Smooth muscle cell of the brain vasculature (primary cell): ENCODE measurements around the gene ENPEP.
A peak's percentile ranks its signal among the peaks of the same experiment; 100 is the strongest.
"Not testable (repeated sequence)": the region's sequence is repeated elsewhere in the genome, so short reads cannot be mapped to it uniquely, and the experiment has no call there.

ENCODE experiments used
- DNase-seq: peaks from one replicate; pipeline ENCODE4 v3.0.0-alpha.2; 2012; ENCODE audit warnings: low read depth, low spot score

Gene ENPEP

DNA sequence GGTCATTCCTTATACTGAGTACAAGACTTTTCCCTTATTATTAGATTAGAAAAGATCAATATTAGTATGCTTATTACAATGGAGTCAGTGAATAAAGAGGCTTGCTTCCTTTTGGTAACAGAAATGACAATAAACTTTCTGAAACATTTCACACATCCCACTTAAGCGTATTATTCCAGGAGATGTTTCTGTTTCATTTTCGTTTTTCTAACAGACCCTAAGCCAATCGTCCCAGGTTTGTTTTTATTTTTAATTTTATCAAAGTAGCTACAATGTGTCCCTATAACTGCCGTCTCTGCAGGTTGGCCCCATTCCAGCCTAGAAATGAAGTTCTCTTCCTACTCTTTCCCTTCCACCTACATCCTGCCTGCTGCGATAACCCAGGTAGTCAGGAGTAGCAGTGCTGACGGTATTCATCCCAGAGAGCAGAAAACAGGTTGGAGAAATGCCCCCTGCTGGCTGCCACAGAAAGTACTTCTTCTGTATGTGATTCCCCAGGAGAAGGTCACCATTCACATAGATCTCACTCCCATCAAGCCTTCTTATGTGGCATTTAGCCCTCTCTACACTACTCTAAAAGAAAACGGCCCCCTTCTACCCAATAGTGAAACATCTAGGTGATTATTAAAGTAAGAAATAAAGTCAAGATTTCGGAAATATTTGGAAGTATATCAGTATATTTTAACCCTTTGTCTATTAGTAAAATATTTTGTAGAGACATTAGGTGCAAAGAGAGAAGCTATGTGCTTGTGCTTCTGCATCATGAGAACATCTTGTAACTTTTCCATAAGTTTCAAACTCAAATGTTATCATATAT is 40.4 kb downstream of the ENPEP start:
- DNase-seq = peak; percentile 33

GRCh38 chr4:110518889-110519490 is 43.0 kb downstream of the ENPEP start:
- no peak for DNase-seq

GRCh38 chr4:110520886-110521285 is 44.9 kb downstream of the ENPEP start:
- DNase-seq = no peak

GRCh38 chr4:110526589-110526988 is 50.6 kb downstream of the ENPEP start:
- DNase-seq = no peak

GRCh38 chr4:110527156-110527555 is 51.2 kb downstream of the ENPEP start:
- no peak for DNase-seq

DNA sequence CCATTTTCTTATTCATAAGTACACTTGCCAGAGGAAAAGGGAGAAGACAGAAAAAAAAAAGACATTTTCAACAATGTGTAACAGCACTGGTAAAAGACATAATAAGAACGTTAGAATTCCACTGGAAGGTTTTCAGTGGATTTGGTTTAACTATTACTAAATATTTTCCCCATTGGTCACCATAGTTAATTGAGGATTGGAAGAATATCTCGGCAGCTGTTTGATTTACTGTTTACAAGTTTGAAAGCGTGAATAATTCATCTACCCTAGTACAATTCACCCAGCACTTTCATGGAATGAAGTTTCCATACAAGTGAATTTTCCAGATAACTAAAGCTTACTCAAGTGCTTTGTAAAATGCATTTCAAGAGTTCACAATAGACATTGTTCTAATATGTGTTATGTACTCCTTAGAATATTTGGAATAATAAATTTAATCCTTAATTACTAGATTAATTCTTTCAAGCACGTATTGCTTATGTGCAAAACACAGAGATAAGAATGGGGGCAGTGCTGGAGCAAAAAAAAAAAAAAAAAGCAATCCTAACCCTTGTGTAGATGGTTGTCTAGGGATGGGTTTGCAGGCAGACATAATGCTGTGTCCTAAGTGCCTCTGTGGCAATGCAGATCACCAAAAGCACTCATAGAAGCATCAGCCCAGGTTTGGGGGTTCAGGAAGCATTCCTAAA is 57.1 kb downstream of the ENPEP start:
- no peak for DNase-seq

DNA sequence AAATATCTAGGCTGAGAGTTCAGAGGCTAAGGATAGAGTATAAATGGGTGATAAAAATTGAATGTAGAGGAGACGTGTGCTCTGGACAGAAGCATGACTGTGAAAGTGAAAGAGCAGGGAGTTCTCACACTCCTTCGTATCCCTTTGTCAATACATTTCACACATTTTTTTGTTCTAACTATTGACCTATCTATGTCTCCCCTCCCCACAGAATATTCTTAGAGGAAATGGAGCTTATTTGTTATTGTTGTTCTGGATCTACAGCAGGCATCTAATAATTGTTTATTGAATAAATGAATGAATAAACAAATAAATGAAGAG is 57.6 kb downstream of the ENPEP start:
- no peak for DNase-seq

GRCh38 chr4:110533940-110534339 is 58.0 kb downstream of the ENPEP start:
- peak; percentile 89 for DNase-seq

DNA sequence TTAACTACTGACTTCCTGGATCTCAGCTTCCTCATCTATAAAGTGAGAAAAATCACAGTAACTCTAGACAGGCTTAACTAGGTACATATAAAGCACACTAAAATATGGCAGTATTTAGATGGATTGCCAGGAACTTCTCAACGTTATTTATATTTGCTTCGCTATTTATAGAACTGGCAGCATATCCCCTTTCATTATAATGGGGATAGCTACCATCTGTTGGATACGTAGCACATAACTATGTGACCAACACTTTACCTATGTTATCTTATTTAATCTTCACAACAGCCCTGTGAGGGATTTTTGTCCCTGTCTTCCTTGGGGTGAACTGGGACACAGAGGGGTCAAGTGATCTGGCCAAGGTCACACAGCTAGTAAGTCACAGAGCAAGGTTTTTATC is 64.6 kb downstream of the ENPEP start:
- no peak for DNase-seq

- DNase-seq = no peak
Measured at GRCh38 chr4:110540982-110541451, 65.1 kb downstream of the ENPEP start.

DNA sequence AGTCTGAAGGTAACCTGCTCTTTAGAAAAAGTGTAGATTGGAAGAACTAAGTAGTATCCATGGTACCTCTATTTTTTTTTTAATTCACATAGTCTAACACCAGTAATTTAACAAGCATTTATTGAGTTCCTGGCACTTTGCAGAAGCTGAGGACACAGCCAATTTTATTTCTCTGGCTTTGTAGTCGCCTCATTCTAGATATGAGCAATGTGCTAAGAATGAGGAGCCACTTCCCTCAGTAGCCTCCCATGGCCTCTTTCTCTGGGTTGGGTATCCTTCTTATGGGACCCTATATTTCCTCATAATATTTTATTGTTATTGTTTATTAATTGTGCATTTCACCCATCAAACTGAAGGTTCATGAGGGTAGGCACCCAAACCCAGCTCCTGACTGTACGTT is 67.6 kb downstream of the ENPEP start:
- DNase-seq = no peak

GRCh38 chr4:110544594-110544993 is 68.6 kb downstream of the ENPEP start:
- no peak for DNase-seq

DNA sequence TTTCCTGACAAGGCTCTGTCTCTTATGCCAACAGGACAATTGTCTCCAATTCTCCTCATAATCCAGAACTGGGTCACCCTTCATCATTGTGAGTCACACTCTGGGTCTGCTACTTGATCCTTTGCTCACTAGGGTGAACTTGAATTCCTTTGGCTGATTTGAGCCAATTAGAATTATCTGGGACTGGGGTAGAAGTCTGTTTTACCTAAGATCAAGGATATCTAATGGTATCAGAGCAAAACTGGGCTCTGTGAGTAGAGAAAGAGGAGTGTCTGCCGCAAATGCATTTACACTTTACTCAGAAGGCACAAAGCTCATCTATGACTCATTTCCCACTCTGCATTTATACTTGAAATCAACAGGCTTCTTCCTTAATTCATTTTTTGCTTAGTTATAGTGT is 74.3 kb downstream of the ENPEP start:
- DNase-seq = no peak

DNA sequence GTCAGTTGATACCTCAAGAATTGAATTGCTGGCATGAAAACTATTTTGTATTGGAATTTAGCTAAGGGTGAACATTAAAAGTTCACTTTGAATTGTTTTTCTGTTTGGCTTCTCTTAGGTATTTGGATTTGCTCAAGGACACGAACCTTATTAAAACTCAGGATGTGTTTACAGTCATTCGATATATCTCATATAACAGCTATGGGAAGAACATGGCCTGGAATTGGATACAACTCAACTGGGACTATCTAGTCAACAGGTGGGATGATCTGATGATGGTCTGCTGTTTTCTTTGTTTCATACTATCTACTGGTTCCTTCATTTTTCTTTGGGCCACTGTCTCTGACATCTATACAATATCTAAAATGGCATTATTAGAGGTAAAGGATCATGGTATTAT is 77.2 kb downstream of the ENPEP start:
- DNase-seq = no peak

GRCh38 chr4:110567214-110567613 is 91.3 kb downstream of the ENPEP start:
- no peak for DNase-seq

DNA sequence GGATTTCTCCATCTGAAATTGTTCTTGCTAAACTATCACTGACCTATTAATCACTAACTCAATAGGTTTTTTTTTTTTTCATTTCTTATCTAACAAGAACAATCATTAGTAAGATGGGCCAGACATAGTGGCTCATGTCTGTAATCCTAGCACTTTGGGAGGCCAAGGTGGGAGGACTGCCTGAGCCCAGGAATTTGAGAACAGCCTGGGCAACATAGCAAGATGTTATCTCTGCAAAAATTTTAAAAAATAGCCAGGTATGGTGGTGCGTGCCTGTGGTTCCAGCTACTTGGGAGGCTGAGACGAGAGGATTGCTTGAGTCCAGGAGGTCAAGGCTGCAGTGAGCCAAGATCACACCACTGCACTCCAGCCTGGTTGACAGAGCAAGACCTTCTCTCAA is 100.7 kb downstream of the ENPEP start:
- not testable (repeated sequence) for DNase-seq

DNA sequence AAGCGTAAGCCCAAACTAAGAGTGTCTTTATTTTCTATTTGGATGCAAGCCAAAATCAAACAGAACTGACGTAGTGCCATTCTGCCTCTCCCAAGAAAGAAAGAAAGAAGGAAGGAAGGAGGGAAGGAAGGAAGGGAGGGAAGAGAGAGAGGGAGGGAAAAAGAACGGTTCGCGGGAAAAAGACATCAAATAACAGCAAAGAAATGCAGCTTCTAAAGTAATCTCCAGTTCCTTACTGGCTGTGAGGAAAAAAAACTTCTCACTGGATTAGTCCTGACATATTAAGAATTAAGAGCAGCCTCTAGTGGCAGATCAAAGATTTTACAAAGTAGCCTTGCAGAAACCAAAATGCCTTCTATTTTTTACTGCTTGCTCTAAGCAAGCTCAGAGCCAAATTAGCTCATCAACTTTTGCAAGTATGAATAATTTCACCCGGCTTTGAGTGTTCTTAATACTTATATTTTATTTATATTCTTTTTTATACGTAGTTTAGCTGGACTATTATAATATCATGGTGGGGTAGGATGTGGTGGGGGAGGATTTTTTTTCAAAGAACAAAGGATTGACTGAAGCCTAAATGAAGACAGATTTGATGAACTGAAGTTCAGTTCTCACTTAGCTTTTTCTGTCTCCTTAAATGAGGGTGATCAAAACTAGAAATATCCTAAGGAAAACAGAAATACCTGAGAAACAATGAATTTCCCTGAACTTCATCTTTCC is 110.3 kb downstream of the ENPEP start:
- peak; percentile 23 for DNase-seq

DNA sequence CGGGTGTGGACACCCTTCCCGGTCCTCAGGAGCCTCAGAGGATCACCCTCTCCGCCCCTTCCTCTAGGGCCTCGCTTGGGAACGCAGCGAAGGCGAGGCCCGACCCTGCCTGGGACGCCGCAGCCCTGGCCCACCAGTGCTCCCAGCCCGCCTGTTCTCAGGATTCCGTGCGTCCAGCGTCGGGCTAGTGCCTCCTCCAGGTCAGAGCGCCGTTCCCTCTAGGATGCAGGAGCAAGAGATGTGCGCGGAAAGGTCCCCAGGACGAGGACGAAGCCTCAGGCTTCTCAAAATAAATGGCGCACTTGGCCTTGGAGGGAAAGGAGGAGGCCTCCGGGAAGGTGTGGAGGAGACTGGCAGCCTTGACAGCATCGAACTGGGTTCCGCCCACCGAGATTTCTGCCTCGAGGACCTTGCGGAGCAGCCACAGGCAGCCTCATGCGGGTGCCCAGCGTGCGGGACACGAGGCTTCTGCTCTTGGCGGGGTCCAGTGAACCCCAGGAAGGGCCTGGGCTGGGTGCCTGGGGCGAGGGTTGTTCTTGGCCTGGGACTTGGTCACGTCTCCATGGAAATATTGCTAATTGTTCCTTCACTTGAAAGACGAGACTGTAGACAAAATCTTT is 111.8 kb downstream of the ENPEP start:
- no peak for DNase-seq

DNA sequence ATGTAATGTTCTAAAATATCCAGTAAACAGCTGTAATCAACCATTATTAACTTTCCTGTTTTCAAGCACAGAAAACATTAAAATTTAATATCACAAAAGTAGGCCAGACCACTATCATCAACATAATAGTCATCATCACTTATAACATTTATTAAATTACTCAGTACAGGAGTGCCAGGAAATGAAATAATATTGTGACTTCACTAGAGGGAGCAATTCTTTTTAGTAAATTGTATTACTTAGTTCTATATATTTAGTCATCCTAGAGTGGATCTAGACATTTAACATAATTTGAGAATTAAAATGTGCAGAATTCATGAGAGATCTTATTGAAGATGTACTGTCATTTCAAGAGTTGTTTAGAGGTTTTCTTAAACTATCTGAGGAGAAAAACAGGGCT is 113.3 kb downstream of the ENPEP start:
- no peak for DNase-seq

- no peak for DNase-seq
Measured at GRCh38 chr4:110595583-110595982, 119.6 kb downstream of the ENPEP start.

DNA sequence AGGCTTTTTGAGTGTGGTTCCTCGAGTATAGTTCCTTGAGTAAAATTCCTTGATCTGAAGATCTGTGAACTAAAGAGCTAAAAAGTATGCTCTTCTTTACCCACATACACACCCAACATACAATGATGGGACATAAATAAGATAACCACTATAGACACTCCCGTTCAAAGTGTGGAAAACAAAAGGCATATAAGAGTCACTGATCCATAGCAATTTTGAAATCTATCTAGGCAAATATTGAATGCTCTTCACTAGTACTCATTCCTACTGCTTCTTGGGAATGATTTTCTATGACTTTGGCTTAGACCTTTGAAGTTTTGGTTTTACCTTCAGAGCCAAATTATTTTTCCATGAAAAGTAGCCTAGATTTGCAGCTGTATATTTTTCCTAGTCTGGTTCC is 120.5 kb downstream of the ENPEP start:
- no peak for DNase-seq

GRCh38 chr4:110597582-110597981 is 121.6 kb downstream of the ENPEP start:
- no peak for DNase-seq
